ENCODE data around the gene PLD4.

The PLD4 gene

DNA sequence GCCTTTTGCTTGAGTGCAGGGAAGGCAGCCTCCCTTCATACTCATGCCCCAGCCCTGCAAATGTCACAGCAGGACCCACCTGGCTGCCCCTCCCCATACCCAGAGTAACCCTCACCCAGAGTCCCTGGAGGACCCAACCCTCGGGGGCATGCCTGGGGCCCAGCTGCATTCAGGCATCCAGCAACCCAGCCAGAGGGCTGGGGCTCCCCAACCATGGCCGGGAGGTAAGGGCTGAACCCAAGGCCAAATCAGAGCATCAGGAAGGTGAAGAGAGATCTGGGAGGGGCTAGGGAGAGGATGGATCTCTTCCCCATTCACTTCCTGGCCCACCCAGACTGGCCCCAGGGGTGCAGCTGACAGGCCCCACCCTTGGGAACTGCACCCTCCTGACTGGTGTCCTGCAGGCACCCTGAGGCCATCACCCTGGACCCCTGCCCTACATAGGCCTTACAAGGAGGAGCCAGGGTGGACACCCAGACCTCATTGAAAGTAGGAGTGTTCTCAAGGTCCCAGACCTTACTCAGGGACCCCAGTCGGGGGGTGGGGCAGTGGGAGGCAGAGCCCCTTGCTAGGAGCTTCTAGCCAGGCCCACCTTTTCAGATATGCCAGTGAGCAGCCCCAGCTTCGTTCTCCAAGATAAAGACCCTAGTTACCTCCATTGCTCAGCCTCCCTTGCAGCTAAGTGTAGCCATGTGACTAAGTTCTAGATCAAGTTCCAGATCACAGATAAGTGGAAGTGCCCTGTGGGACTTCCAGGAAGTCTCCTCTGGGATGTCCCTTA, 849 bp upstream of the PLD4 start:
- DNase-seq (ENCODE audit: low read depth), result no peak
- TF ChIP-seq, protein P1, sequence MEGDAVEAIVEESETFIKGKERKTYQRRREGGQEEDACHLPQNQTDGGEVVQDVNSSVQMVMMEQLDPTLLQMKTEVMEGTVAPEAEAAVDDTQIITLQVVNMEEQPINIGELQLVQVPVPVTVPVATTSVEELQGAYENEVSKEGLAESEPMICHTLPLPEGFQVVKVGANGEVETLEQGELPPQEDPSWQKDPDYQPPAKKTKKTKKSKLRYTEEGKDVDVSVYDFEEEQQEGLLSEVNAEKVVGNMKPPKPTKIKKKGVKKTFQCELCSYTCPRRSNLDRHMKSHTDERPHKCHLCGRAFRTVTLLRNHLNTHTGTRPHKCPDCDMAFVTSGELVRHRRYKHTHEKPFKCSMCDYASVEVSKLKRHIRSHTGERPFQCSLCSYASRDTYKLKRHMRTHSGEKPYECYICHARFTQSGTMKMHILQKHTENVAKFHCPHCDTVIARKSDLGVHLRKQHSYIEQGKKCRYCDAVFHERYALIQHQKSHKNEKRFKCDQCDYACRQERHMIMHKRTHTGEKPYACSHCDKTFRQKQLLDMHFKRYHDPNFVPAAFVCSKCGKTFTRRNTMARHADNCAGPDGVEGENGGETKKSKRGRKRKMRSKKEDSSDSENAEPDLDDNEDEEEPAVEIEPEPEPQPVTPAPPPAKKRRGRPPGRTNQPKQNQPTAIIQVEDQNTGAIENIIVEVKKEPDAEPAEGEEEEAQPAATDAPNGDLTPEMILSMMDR (IDR thresholded peaks at IDR 0.05; ENCODE audit: insufficient read depth, low read depth, low read length, missing control alignments), result no peak
- no peak overlapping the region for H3K4me3 ChIP-seq (ENCODE audit: low read length)

DNA sequence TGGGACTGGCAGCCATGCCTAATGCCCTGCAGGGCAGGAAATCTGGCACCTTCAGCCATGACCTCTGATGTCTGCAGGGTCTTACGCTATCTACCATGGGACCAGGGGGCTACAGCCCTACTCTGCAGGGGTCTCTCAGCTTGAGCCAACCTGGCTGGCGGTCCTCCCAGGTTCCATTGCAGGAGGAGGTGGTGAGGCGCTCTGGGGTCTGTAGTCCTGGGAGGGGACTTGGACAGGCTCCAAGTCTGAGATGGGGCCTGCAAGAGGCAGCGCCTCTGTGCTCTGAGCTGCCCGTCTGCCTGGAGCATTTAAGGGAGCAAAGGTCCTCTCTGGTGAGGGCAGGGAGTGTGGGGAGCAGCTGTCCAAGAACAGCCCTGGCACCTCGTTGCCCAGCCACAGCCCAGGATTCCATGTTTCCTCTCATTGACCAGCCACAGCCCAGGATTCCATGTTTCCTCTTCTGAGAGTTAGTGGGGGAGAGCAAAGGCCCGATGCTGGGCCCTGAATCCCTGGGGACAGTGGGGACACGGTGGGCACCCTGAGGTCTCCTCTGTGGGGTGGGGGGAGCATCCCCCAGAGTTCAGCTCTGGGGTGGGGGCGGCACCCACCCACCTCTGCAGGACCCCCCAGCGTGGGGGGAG, 655 bp downstream of the PLD4 start:
- TF ChIP-seq, protein P1 (IDR thresholded peaks at IDR 0.05; ENCODE audit: insufficient read depth, low read depth, low read length, missing control alignments), result no peak
- no peak overlapping the region for H3K4me3 ChIP-seq (ENCODE audit: low read length)
- DNase-seq (ENCODE audit: low read depth), result no peak

DNA sequence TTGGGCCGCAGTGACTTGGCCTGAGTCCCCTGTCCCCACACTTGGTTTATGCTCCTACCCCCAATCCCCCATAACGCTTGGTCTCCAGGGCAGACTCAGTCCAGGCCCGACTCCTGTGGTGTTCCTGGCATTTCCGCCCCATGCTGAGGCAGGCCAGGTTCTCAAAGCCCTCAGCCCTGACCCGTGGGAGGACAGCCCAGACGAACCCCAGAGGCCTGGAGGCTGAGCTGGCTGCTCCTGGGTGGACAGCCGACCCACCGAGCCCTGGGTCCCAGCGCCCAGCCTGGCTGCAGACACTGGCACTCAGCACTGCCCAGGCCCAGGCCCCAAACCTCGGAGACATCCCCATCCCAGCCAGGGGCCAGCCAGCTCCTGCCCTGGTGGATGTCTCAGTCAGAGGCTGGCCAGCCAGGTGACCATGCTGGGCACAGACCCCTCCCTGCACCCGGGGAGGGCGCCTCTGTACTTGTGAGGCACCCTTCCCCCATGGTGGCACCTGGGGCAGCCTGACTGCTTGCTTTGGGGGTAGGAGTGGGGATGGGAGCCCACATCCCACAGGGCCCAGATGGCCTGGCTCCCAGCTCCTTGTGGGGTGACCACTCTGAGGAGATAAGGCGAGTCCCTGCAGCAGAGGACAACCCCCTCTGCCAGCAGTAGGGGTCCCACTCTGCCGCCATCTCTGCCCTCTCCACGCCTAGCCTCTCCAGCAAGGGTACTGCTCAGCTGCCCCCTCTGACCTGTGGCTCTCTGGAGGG, 1.4 kb downstream of the PLD4 start:
- TF ChIP-seq, protein P1 (IDR thresholded peaks at IDR 0.05; ENCODE audit: insufficient read depth, low read depth, low read length, missing control alignments), result no peak
- no peak for DNase-seq (ENCODE audit: low read depth)
- no peak overlapping the region for H3K4me3 ChIP-seq (ENCODE audit: low read length)

DNA sequence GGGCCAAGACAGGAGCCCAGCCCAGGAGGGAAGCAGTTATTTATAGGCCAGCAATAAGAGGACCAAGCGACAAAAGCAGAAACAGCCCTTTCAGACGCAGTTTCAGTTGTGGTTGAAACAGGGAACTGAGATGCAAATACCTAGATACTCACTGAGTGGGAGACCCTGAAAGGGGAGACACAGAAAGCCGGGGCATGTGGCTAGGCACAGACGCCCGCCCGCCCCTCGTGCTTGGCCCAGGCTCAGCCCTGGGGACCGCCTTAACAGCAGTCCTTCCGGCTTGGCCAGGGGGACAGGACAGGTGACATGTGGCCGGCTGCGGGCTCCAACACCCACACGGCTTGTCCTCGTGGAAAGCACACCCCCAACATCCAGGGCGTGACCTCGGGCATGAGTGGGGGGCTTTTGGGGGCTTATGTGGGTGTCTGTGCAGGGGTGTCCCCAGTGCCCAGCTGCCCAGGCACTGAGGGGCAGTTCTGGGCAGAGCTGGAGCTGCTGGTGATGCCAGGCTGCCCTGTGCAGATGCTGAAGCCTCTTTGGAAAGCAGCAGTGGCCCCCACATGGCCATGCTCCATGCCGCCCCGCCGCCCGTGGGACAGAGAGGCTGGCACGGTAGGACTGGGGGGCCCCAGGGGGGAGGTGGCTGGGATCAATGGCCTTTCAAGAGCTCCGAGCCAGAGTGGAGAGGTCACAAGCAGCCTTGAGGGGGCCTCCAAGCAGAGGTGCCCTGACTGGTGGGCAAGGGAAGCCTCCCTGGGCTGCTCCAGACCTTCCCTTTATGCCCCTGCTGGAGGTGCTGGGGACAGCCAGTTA, 2.1 kb downstream of the PLD4 start:
- H3K4me3 ChIP-seq (ENCODE audit: low read length), result no peak overlapping the region
- DNase-seq (ENCODE audit: low read depth), result no peak
- TF ChIP-seq, protein P1 (IDR thresholded peaks at IDR 0.05; ENCODE audit: insufficient read depth, low read depth, low read length, missing control alignments), result no peak

DNA sequence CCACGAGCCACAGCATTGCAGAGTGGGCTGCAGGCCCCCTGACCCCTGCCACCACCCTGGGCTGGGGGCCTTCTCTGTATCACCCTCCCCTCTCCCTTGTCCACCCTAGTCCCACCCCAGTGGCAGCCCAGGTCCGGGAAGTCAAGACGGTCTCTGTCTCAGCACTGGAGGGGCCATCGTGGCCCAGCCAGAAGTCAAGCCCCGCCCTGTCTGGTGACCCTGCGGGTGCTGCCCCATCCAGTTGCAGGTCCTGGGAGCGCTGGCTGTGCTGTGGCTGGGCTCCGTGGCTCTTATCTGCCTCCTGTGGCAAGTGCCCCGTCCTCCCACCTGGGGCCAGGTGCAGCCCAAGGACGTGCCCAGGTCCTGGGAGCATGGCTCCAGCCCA, 2.7 kb downstream of the PLD4 start:
- no peak for DNase-seq (ENCODE audit: low read depth)

DNA sequence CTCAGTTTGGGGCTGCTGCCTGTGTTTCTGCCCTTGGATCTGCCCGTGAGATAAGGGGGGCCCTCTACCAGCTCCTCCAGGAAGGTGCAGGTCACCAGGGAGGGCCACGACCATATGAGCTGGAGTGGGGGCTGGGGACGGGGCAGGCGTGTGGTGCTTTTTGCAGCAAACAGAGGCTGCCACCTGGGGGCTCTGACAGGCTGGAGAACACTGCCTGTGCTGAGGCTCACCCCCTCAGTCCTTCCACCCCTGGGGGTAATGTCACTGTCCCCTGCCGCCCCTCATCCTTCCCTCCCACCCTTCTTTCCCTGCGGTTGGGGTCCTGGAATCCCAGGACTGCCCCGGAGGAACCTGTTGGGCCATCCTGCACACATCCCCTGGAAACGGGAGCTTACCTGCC, 3.2 kb downstream of the PLD4 start:
- H3K4me3 ChIP-seq (ENCODE audit: low read length), result no peak overlapping the region
- no peak for DNase-seq (ENCODE audit: low read depth)
- TF ChIP-seq, protein P1 (IDR thresholded peaks at IDR 0.05; ENCODE audit: insufficient read depth, low read depth, low read length, missing control alignments), result no peak

More for the DNA sequence above, 2.7 kb downstream of the PLD4 start:
- TF ChIP-seq, protein P1 (IDR thresholded peaks at IDR 0.05; ENCODE audit: insufficient read depth, low read depth, low read length, missing control alignments), result no peak
- H3K4me3 ChIP-seq (ENCODE audit: low read length), result no peak overlapping the region
